ENCODE measurements around the gene TCF7L1. TPM values are rescaled to one million over a fixed set of nuclear protein-coding genes. Genes with fewer than 3 reads are reported as not detected.

The TCF7L1 gene
- polyA plus RNA-seq, 1 of the 3 experiments (the other 2 are of a cell fraction), result 3.7 TPM

- H3K4me2 ChIP-seq, result no peak overlapping the region
- no peaks in the 10 kb centered on the region for H3K79me2 ChIP-seq (ENCODE audit: insufficient read depth)
- H3K9me3 ChIP-seq, result no peaks in the 10 kb centered on the region
- 75% methylated on average over 1 of the region's 1 CpG for WGBS (ENCODE audit: low lambda C conversion rate)
- peaks cover 0 to 30% of the 10 kb centered on the region in 2 experiments; a peak in 3 of 4 replicates for H3K4me1 ChIP-seq (ENCODE audit: control insufficient read depth in 1 of 2, insufficient read depth in 2 of 2, low read depth in 1 of 2, low read length in 1 of 2)
- H3K27ac ChIP-seq (ENCODE audit: low read depth in 2 of 2, low read length in 1 of 2), result no peak overlapping the region
- TF ChIP-seq, protein P1, sequence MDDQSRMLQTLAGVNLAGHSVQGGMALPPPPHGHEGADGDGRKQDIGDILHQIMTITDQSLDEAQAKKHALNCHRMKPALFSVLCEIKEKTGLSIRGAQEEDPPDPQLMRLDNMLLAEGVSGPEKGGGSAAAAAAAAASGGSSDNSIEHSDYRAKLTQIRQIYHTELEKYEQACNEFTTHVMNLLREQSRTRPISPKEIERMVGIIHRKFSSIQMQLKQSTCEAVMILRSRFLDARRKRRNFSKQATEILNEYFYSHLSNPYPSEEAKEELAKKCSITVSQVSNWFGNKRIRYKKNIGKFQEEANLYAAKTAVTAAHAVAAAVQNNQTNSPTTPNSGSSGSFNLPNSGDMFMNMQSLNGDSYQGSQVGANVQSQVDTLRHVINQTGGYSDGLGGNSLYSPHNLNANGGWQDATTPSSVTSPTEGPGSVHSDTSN (IDR thresholded peaks at IDR 0.05), result no peak
- TF ChIP-seq TEAD4 (IDR thresholded peaks at IDR 0.05; ENCODE audit: borderline replicate concordance, insufficient read depth) (no peak), GABPA (IDR thresholded peaks at IDR 0.05; ENCODE audit: low read depth) (no peak), MEF2A (IDR thresholded peaks at IDR 0.05; ENCODE audit: borderline replicate concordance, low read depth) (no peak), REST (IDR thresholded peaks at IDR 0.05; ENCODE audit: low read depth, low read length) (no peak), IRF3 (IDR thresholded peaks at IDR 0.05; ENCODE audit: low read depth, low read length) (no peak), FOXM1 (IDR thresholded peaks at IDR 0.05; ENCODE audit: low read depth) (no peak), RAD21 (IDR thresholded peaks at IDR 0.05; ENCODE audit: low read length) (no peak), MXI1 (IDR thresholded peaks at IDR 0.05; ENCODE audit: low read depth, low read length) (no peak), CTCF (IDR thresholded peaks at IDR 0.05) (no peak), EZH2phosphoT487 (IDR thresholded peaks at IDR 0.05; ENCODE audit: borderline replicate concordance, low read depth) (no peak), MAX (IDR thresholded peaks at IDR 0.05; ENCODE audit: low read depth) (no peak), USF1 (IDR thresholded peaks at IDR 0.05; ENCODE audit: borderline replicate concordance, low read depth) (no peak), EP300 (IDR thresholded peaks at IDR 0.05; ENCODE audit: borderline replicate concordance in 1 of 2, low read depth in 1 of 2, low read length in 1 of 2) (no peak), YY1 (IDR thresholded peaks at IDR 0.05; ENCODE audit: low read depth) (no peak), NRF1 (IDR thresholded peaks at IDR 0.05; ENCODE audit: low read depth, low read length) (no peak), TCF12 (IDR thresholded peaks at IDR 0.05) (no peak)
- TF ChIP-seq, protein P2, sequence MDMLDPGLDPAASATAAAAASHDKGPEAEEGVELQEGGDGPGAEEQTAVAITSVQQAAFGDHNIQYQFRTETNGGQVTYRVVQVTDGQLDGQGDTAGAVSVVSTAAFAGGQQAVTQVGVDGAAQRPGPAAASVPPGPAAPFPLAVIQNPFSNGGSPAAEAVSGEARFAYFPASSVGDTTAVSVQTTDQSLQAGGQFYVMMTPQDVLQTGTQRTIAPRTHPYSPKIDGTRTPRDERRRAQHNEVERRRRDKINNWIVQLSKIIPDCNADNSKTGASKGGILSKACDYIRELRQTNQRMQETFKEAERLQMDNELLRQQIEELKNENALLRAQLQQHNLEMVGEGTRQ (IDR thresholded peaks at IDR 0.05; ENCODE audit: borderline replicate concordance, low read depth, low read length), result no peak
- TF ChIP-seq, protein P3, sequence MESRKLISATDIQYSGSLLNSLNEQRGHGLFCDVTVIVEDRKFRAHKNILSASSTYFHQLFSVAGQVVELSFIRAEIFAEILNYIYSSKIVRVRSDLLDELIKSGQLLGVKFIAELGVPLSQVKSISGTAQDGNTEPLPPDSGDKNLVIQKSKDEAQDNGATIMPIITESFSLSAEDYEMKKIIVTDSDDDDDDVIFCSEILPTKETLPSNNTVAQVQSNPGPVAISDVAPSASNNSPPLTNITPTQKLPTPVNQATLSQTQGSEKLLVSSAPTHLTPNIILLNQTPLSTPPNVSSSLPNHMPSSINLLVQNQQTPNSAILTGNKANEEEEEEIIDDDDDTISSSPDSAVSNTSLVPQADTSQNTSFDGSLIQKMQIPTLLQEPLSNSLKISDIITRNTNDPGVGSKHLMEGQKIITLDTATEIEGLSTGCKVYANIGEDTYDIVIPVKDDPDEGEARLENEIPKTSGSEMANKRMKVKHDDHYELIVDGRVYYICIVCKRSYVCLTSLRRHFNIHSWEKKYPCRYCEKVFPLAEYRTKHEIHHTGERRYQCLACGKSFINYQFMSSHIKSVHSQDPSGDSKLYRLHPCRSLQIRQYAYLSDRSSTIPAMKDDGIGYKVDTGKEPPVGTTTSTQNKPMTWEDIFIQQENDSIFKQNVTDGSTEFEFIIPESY (IDR thresholded peaks at IDR 0.05; ENCODE audit: borderline replicate concordance, low read depth), result no peak
- no peaks in the 10 kb centered on the region for H3F3A ChIP-seq (replicated peaks; ENCODE audit: insufficient read depth)
- no peaks in the 10 kb centered on the region for H4K20me1 ChIP-seq (ENCODE audit: insufficient read depth)
- CTCF ChIA-PET, result interaction anchor here (0.7 to 5.3 kb wide), 5 partner anchors 15 to 240 kb away, joined by 3 to 41 read pairs (median 6); no protein-coding TSS in a partner anchor
- no peaks in the 10 kb centered on the region for H3K9me2 ChIP-seq
- no peak overlapping the region for H2AFZ ChIP-seq (ENCODE audit: low read depth)
- no peak overlapping the region for H3K9ac ChIP-seq
- no peaks in the 10 kb centered on the region for H3K27me3 ChIP-seq (ENCODE audit: insufficient read depth)
- POLR2A ChIA-PET, result no interaction called here
- no peak for DNase-seq
- no peaks in the 10 kb centered on the region for H3K36me3 ChIP-seq (replicated peaks in 1 of 2; ENCODE audit: control insufficient read depth in 1 of 2, insufficient read depth in 2 of 2, low read length in 1 of 2)
- no peak overlapping the region for H3K4me3 ChIP-seq (ENCODE audit: low read depth in 2 of 2, low read length in 1 of 2)
Observed at GRCh38 chr2:85166021-85166420, 32.8 kb downstream of the TCF7L1 start.

Data from SK-N-SH (cell line).